ENCODE data around the gene SQSTM1.

DNA sequence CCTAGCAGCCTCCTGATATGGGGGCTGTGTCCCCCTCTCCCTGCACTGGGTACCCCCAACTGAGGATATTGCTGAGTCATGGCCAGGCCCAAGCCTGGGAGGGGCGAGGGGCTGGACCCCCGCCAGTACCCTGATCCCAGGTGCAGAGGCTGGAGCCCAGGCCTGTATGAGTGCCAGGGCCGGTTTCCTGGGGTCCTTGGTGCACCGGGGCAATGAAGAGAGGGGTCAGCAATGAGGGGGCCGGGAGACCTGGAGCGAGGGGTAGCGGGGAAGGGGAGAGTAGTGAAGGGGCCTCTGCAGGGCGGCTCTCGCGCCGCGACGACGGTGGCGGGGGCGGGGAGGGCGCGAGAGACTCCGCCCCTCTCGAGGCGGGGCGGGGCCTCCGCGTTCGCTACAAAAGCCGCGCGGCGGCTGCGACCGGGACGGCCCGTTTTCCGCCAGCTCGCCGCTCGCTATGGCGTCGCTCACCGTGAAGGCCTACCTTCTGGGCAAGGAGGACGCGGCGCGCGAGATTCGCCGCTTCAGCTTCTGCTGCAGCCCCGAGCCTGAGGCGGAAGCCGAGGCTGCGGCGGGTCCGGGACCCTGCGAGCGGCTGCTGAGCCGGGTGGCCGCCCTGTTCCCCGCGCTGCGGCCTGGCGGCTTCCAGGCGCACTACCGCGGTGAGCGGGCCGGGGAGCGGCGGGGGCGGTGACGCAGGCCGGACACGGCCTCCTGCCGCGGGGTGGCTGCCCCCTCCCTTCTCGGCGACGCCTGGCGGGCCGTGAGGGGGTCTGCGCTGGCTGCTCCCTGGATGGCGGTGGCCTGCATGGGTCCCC is at the start of gene SQSTM1:
- TF ChIP-seq ZNF317 (CRISPR knock-in tag; IDR thresholded peaks at IDR 0.05; ENCODE audit: borderline replicate concordance, low read depth) (no peak), KAT7 (CRISPR knock-in tag; IDR thresholded peaks at IDR 0.05; ENCODE audit: borderline replicate concordance) (peak; percentile 94; the same call in 1 of the 2 replicates), JUN (CRISPR knock-in tag; IDR thresholded peaks at IDR 0.05) (no peak; the same call in 1 of the 2 replicates)
- TF ChIP-seq, protein P1, sequence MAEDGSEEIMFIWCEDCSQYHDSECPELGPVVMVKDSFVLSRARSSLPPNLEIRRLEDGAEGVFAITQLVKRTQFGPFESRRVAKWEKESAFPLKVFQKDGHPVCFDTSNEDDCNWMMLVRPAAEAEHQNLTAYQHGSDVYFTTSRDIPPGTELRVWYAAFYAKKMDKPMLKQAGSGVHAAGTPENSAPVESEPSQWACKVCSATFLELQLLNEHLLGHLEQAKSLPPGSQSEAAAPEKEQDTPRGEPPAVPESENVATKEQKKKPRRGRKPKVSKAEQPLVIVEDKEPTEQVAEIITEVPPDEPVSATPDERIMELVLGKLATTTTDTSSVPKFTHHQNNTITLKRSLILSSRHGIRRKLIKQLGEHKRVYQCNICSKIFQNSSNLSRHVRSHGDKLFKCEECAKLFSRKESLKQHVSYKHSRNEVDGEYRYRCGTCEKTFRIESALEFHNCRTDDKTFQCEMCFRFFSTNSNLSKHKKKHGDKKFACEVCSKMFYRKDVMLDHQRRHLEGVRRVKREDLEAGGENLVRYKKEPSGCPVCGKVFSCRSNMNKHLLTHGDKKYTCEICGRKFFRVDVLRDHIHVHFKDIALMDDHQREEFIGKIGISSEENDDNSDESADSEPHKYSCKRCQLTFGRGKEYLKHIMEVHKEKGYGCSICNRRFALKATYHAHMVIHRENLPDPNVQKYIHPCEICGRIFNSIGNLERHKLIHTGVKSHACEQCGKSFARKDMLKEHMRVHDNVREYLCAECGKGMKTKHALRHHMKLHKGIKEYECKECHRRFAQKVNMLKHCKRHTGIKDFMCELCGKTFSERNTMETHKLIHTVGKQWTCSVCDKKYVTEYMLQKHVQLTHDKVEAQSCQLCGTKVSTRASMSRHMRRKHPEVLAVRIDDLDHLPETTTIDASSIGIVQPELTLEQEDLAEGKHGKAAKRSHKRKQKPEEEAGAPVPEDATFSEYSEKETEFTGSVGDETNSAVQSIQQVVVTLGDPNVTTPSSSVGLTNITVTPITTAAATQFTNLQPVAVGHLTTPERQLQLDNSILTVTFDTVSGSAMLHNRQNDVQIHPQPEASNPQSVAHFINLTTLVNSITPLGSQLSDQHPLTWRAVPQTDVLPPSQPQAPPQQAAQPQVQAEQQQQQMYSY (CRISPR knock-in tag; IDR thresholded peaks at IDR 0.05) = no peak
- TF ChIP-seq, protein P2, sequence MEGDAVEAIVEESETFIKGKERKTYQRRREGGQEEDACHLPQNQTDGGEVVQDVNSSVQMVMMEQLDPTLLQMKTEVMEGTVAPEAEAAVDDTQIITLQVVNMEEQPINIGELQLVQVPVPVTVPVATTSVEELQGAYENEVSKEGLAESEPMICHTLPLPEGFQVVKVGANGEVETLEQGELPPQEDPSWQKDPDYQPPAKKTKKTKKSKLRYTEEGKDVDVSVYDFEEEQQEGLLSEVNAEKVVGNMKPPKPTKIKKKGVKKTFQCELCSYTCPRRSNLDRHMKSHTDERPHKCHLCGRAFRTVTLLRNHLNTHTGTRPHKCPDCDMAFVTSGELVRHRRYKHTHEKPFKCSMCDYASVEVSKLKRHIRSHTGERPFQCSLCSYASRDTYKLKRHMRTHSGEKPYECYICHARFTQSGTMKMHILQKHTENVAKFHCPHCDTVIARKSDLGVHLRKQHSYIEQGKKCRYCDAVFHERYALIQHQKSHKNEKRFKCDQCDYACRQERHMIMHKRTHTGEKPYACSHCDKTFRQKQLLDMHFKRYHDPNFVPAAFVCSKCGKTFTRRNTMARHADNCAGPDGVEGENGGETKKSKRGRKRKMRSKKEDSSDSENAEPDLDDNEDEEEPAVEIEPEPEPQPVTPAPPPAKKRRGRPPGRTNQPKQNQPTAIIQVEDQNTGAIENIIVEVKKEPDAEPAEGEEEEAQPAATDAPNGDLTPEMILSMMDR (IDR thresholded peaks at IDR 0.05) = no peak
- TF ChIP-seq, protein P3, sequence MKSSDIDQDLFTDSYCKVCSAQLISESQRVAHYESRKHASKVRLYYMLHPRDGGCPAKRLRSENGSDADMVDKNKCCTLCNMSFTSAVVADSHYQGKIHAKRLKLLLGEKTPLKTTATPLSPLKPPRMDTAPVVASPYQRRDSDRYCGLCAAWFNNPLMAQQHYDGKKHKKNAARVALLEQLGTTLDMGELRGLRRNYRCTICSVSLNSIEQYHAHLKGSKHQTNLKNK (CRISPR knock-in tag; IDR thresholded peaks at IDR 0.05) = 0 out of 2 replicates have a peak, but pooled peaks have one; percentile 32
- TF ChIP-seq, protein P4, sequence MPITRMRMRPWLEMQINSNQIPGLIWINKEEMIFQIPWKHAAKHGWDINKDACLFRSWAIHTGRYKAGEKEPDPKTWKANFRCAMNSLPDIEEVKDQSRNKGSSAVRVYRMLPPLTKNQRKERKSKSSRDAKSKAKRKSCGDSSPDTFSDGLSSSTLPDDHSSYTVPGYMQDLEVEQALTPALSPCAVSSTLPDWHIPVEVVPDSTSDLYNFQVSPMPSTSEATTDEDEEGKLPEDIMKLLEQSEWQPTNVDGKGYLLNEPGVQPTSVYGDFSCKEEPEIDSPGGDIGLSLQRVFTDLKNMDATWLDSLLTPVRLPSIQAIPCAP (CRISPR knock-in tag; IDR thresholded peaks at IDR 0.05) = peak; percentile 64; the same call in 1 of the 2 replicates

Data from WTC11 (cell line).